H9 (cell line): ENCODE results near the gene MIS18BP1. TPM values are rescaled to one million over a fixed set of nuclear protein-coding genes. Genes with fewer than 3 reads are reported as not detected.
A peak's percentile ranks its signal among the peaks of the same experiment; 100 is the strongest.

Experiments used
- DNase-seq: peaks from one replicate; pipeline ENCODE4 v3.0.0-alpha.2; 2017
- H2AFZ ChIP-seq: one replicate; pipeline ENCODE4 v1.6.1; 2013; ENCODE audit warnings: mild to moderate bottlenecking, low read length, control low read depth, moderate library complexity
- H2AK5ac ChIP-seq: 2 replicates; pipeline ENCODE4 v1.6.1; 2013; ENCODE audit warnings: low read length, control low read depth, mixed read lengths; ENCODE audit not compliant: insufficient read length
- H2BK120ac ChIP-seq: one replicate; pipeline ENCODE4 v1.6.1; 2013; ENCODE audit warnings: low read depth, mild to moderate bottlenecking, low read length, control low read depth, inconsistent platforms; ENCODE audit not compliant: poor library complexity, severe bottlenecking
- H2BK12ac ChIP-seq: 2 replicates; pipeline ENCODE4 v1.6.1; 2013; ENCODE audit warnings: low read length, control low read depth, mixed read lengths, low read depth; ENCODE audit not compliant: insufficient read length
- H2BK15ac ChIP-seq: 2 replicates; pipeline ENCODE4 v1.6.1; 2013; ENCODE audit warnings: low read depth, low read length, control low read depth
- H2BK20ac ChIP-seq: one replicate; pipeline ENCODE4 v1.6.1; 2013; ENCODE audit warnings: low read depth, mild to moderate bottlenecking, low read length, control low read depth, inconsistent platforms; ENCODE audit not compliant: poor library complexity, severe bottlenecking
- H2BK5ac ChIP-seq: 2 replicates; pipeline ENCODE4 v1.6.1; 2013; ENCODE audit warnings: low read length, control low read depth, mixed read lengths; ENCODE audit not compliant: insufficient read length
- H3K14ac ChIP-seq: 2 replicates; pipeline ENCODE4 v1.6.1; 2013; ENCODE audit warnings: low read length, control low read depth; ENCODE audit not compliant: insufficient read depth
- H3K18ac ChIP-seq: 2 replicates; pipeline ENCODE4 v1.6.1; 2013; ENCODE audit warnings: low read depth, mild to moderate bottlenecking, mixed read lengths, low read length, control low read depth; ENCODE audit not compliant: insufficient read length
- H3K23ac ChIP-seq: 2 replicates; pipeline ENCODE4 v1.6.1; 2013; ENCODE audit warnings: low read length, control low read depth, mixed read lengths, low read depth; ENCODE audit not compliant: insufficient read length
- H3K23me2 ChIP-seq: 2 replicates; pipeline ENCODE4 v1.6.1; 2013; ENCODE audit warnings: low read depth, mild to moderate bottlenecking, mixed read lengths, low read length, control low read depth; ENCODE audit not compliant: insufficient read length, poor library complexity, severe bottlenecking
- H3K27ac ChIP-seq: 2 replicates; pipeline ENCODE4 v1.5.1; 2013; ENCODE audit warnings: low read length, control low read depth, mixed read lengths, low read depth; ENCODE audit not compliant: insufficient read length
- H3K27me3 ChIP-seq: 2 replicates; pipeline ENCODE4 v1.6.1; 2013; ENCODE audit warnings: low read length, control low read depth, inconsistent platforms; ENCODE audit not compliant: insufficient read depth
- H3K4ac ChIP-seq: 2 replicates; pipeline ENCODE4 v1.6.1; 2013; ENCODE audit warnings: low read depth, mild to moderate bottlenecking, control low read depth, inconsistent platforms, low read length, moderate library complexity
- H3K4me1 ChIP-seq: 2 replicates; pipeline ENCODE4 v1.6.1; 2013; ENCODE audit warnings: low read length, control low read depth, inconsistent platforms; ENCODE audit not compliant: insufficient read depth
- H3K4me2 ChIP-seq: 2 replicates; pipeline ENCODE4 v1.6.1; 2013; ENCODE audit warnings: low read length, control low read depth, mixed read lengths; ENCODE audit not compliant: insufficient read length, insufficient read depth
- H3K56ac ChIP-seq: 2 replicates; pipeline ENCODE4 v1.6.1; 2013; ENCODE audit warnings: low read depth, mild to moderate bottlenecking, mixed read lengths, low read length, control low read depth; ENCODE audit not compliant: insufficient read length
- H3K79me1 ChIP-seq: 2 replicates; pipeline ENCODE4 v1.6.1; 2013; ENCODE audit warnings: low read depth, mild to moderate bottlenecking, moderate library complexity, low read length, control low read depth, inconsistent platforms; ENCODE audit not compliant: insufficient read depth, poor library complexity, severe bottlenecking
- H3K79me2 ChIP-seq: 2 replicates; pipeline ENCODE4 v1.6.1; 2013; ENCODE audit warnings: low read length, control low read depth, inconsistent platforms; ENCODE audit not compliant: insufficient read depth
- H3K9ac ChIP-seq: 2 replicates; pipeline ENCODE4 v1.6.1; 2013; ENCODE audit warnings: low read length, control low read depth, mixed read lengths; ENCODE audit not compliant: insufficient read length; ENCODE audit errors: extremely low read depth
- H3K9me3 ChIP-seq: one replicate; pipeline ENCODE4 v1.6.1; 2013; ENCODE audit warnings: low read depth, low read length, inconsistent platforms; ENCODE audit not compliant: control insufficient read depth
- H3T11ph ChIP-seq: one replicate; pipeline ENCODE4 v1.6.1; 2013; ENCODE audit warnings: mild to moderate bottlenecking, low read length, control low read depth, inconsistent platforms
- H4K20me1 ChIP-seq: one replicate; pipeline ENCODE4 v1.6.1; 2013; ENCODE audit not compliant: control insufficient read depth, insufficient read length, insufficient read depth
- H4K5ac ChIP-seq: 2 replicates; pipeline ENCODE4 v1.6.1; 2013; ENCODE audit warnings: low read depth, mild to moderate bottlenecking, mixed read lengths, low read length, control low read depth; ENCODE audit not compliant: insufficient read length
- H4K8ac ChIP-seq: replicated peaks from 2 replicates; pipeline ENCODE4 v1.6.1; 2013; ENCODE audit warnings: low read length, control low read depth, mixed read lengths, low read depth; ENCODE audit not compliant: insufficient read length
- H4K91ac ChIP-seq: 2 replicates; pipeline ENCODE4 v1.6.1; 2013; ENCODE audit warnings: low read depth, mild to moderate bottlenecking, moderate library complexity, mixed read lengths, low read length, control low read depth; ENCODE audit not compliant: insufficient read length
- H3K27ac Mint-ChIP-seq, 3 experiments: 2 replicates in 2 of 3; 3 replicates in 1 of 3; pipeline ENCODE4 v1.8.0; 2020 to 2021; ENCODE audit warnings: mixed read lengths in 3 of 3, mild to moderate bottlenecking in 1 of 3, moderate library complexity in 1 of 3
- H3K27me3 Mint-ChIP-seq: 2 replicates; pipeline ENCODE4 v1.8.0; 2021; ENCODE audit warnings: low read depth, mild to moderate bottlenecking, moderate library complexity, mixed read lengths
- H3K36me3 Mint-ChIP-seq, 3 experiments: 2 replicates in 2 of 3; 3 replicates in 1 of 3; pipeline ENCODE4 v1.8.0; 2020 to 2021; ENCODE audit warnings: low read depth in 3 of 3, mixed read lengths in 3 of 3; ENCODE audit not compliant: insufficient read depth in 1 of 3
- H3K4me1 Mint-ChIP-seq, 2 experiments: 2 replicates each; pipeline ENCODE4 v1.8.0; 2020; ENCODE audit warnings: mixed read lengths in 2 of 2
- H3K4me3 Mint-ChIP-seq, 2 experiments: 2 replicates in 1 of 2; 3 replicates in 1 of 2; pipeline ENCODE4 v1.8.0; 2020 to 2021; ENCODE audit warnings: mild to moderate bottlenecking in 2 of 2, mixed read lengths in 2 of 2, moderate library complexity in 1 of 2
- H3K9me3 Mint-ChIP-seq, 2 experiments: 2 replicates in 1 of 2; 3 replicates in 1 of 2; pipeline ENCODE4 v1.8.0; 2020; ENCODE audit warnings: mild to moderate bottlenecking in 2 of 2, mixed read lengths in 2 of 2, moderate library complexity in 1 of 2
- CTCF ChIP-seq: fragments of 200-600 bp; sonication (generic); conservative IDR thresholded peaks from 3 replicates; pipeline ENCODE4 v1.8.0; 2021; ENCODE audit warnings: antibody characterized with exemption, mild to moderate bottlenecking
- whole genome bisulfite sequencing: extraction: QIAGEN DNeasy Blood & Tissue Kit; methylation state at CpG from one replicate; pipeline ENCODE4 v1.1.7; 2013; ENCODE audit warnings: missing lambda C conversion rate, low lambda C conversion rate, mixed read lengths; ENCODE audit not compliant: insufficient read length; ENCODE audit errors: extremely low coverage; 5-methylcytosine and 5-hydroxymethylcytosine counted together
- total RNA-seq: library from RNA; stranded (reverse); gene quantifications from 2 replicates; pipeline ENCODE4 v1.2.1, GENCODE V29; 2021

Gene MIS18BP1
- total RNA-seq, 1 experiment from 2014 or later = 60.6 TPM

- H2BK20ac ChIP-seq = no peak overlapping the region
- H2AFZ ChIP-seq = no peak overlapping the region
- peak overlapping the region; percentile 76 for H3K18ac ChIP-seq
- Mint-ChIP-seq H3K36me3 (peaks cover 6 to 11% (median 8%) of the 10 kb centered on the region in 3 experiments; a peak in 6 of 7 replicates), H3K4me1 (peaks cover 16 to 20% of the 10 kb centered on the region in 2 experiments), H3K27me3 (0 out of 2 replicates have a peak, but pooled peaks cover 2% of the 10 kb centered on the region), H3K9me3 (peaks cover 3 to 5% of the 10 kb centered on the region in 2 experiments; a peak in 4 of 5 replicates), H3K27ac (peak overlapping the region; percentile 85 to 97 (median 91); a peak in 6 of 7 replicates), H3K4me3 (peak overlapping the region; percentile 84 to 95)
- DNase-seq = no peak
- H4K91ac ChIP-seq = no peak overlapping the region
- no peak overlapping the region for H4K8ac ChIP-seq
- H3K4me2 ChIP-seq = peak overlapping the region; percentile 45
- no peak overlapping the region for H3K4ac ChIP-seq
- no peaks in the 10 kb centered on the region for H3K79me1 ChIP-seq
- H3K27ac ChIP-seq = no peak overlapping the region
- no CpG with 5 or more reads among the region's 26 CpGs for WGBS
- H3K23me2 ChIP-seq = no peaks in the 10 kb centered on the region
- H4K20me1 ChIP-seq = no peaks in the 10 kb centered on the region
- H3K27me3 ChIP-seq = no peaks in the 10 kb centered on the region
- peak overlapping the region; percentile 81 for H3K9ac ChIP-seq
- H4K5ac ChIP-seq = no peak overlapping the region
- H2BK12ac ChIP-seq = no peak overlapping the region
- H3K9me3 ChIP-seq = no peaks in the 10 kb centered on the region
- no peaks in the 10 kb centered on the region for H3K4me1 ChIP-seq
- H3K23ac ChIP-seq = no peak overlapping the region
- no peak overlapping the region for H2BK5ac ChIP-seq
- no peak for TF ChIP-seq CTCF
- no peak overlapping the region for H2BK120ac ChIP-seq
- H2AK5ac ChIP-seq = no peak overlapping the region
- H3T11ph ChIP-seq = no peak overlapping the region
- peaks cover 38% of the 10 kb centered on the region for H3K79me2 ChIP-seq
- H3K56ac ChIP-seq = no peak overlapping the region
- peak overlapping the region; percentile 91; the same call in 1 of the 2 replicates for H3K14ac ChIP-seq
- H2BK15ac ChIP-seq = no peak overlapping the region
Measured at GRCh38 chr14:45252366-45253069, 484 bp downstream of the MIS18BP1 start.
